ENCODE results near the gene TBC1D5. TPM values are rescaled to one million over a fixed set of nuclear protein-coding genes. Genes with fewer than 3 reads are reported as not detected.

TBC1D5 gene
- total RNA-seq, 1 donor from 2014 or later = 32.1 TPM

GRCh38 chr3:17175187-17175807, 567.1 kb downstream of the TBC1D5 start:
- no peak overlapping the region for H3K4me3 ChIP-seq (ENCODE audit: low read depth, low read length)
- no peak for TF ChIP-seq CTCF (conservative IDR thresholded peaks at IDR 0.05; ENCODE audit: low read depth, low read length)
- no peak for DNase-seq (ENCODE audit: low read depth)

- H3K4me3 ChIP-seq (ENCODE audit: low read depth, low read length) = no peak overlapping the region
- no peak for TF ChIP-seq CTCF (conservative IDR thresholded peaks at IDR 0.05; ENCODE audit: low read depth, low read length)
- DNase-seq (ENCODE audit: low read depth) = no peak
Observed at GRCh38 chr3:17166369-17166768, 576.1 kb downstream of the TBC1D5 start.

GRCh38 chr3:17162116-17162515, 580.3 kb downstream of the TBC1D5 start:
- no peak for DNase-seq (ENCODE audit: low read depth)
- no peak for TF ChIP-seq CTCF (conservative IDR thresholded peaks at IDR 0.05; ENCODE audit: low read depth, low read length)

GRCh38 chr3:17160597-17160996, 581.8 kb downstream of the TBC1D5 start:
- H3K4me3 ChIP-seq (ENCODE audit: low read depth, low read length) = no peak overlapping the region
- no peak for DNase-seq (ENCODE audit: low read depth)
- TF ChIP-seq CTCF (conservative IDR thresholded peaks at IDR 0.05; ENCODE audit: low read depth, low read length) = no peak

More at GRCh38 chr3:17162116-17162515, 580.3 kb downstream of the TBC1D5 start:
- H3K4me3 ChIP-seq (ENCODE audit: low read depth, low read length) = no peak overlapping the region

GRCh38 chr3:17158941-17159682, 583.3 kb downstream of the TBC1D5 start:
- no peak for DNase-seq (ENCODE audit: low read depth)

GRCh38 chr3:17157713-17158112, 584.7 kb downstream of the TBC1D5 start:
- DNase-seq (ENCODE audit: low read depth) = no peak
- TF ChIP-seq CTCF (conservative IDR thresholded peaks at IDR 0.05; ENCODE audit: low read depth, low read length) = no peak
- H3K4me3 ChIP-seq (ENCODE audit: low read depth, low read length) = no peak overlapping the region

More at GRCh38 chr3:17158941-17159682, 583.3 kb downstream of the TBC1D5 start:
- H3K4me3 ChIP-seq (ENCODE audit: low read depth, low read length) = no peak overlapping the region
- TF ChIP-seq CTCF (conservative IDR thresholded peaks at IDR 0.05; ENCODE audit: low read depth, low read length) = no peak

Data from epithelial cell of proximal tubule (primary cell).